SK-N-SH (cell line): ENCODE results near the gene SPATA25. TPM values are rescaled to one million over a fixed set of nuclear protein-coding genes. Genes with fewer than 3 reads are reported as not detected.

Experiments used
- CTCF ChIA-PET: fragments of 300-600, 350-600 bp; formaldehyde crosslinking; extraction: SDS; loops from one replicate; lab custom pipeline; 2021; lab: Yijun Ruan, JAX
- POLR2A ChIA-PET: fragments of 350-600 bp; sonication (Branson Sonifier 250); formaldehyde crosslinking; extraction: SDS; loops from one replicate; lab custom pipeline; 2020; ENCODE audit warnings: antibody characterized with exemption, inconsistent platforms; lab: Yijun Ruan, JAX
- DNase-seq: peaks from one replicate; pipeline ENCODE4 v3.0.0; 2012
- H2AFZ ChIP-seq: fragments of 200-600 bp; sonication (generic); 2 replicates; pipeline ENCODE4 v1.8.1; 2016; ENCODE audit warnings: antibody characterized with exemption, mild to moderate bottlenecking, low read depth
- H3F3A ChIP-seq: fragments of 200-600 bp; sonication (generic); replicated peaks from 2 replicates; pipeline ENCODE3; 2016; ENCODE audit warnings: antibody characterized with exemption, mild to moderate bottlenecking; ENCODE audit not compliant: insufficient read depth
- H3K27ac ChIP-seq, 2 experiments: fragments of 200-500 bp in 1 of 2; fragments of 200-600 bp in 1 of 2; sonication (Bioruptor generic) in 1 of 2; sonication (generic), shearing (Covaris generic) in 1 of 2; 2 replicates each; pipeline versions ENCODE4 v1.5.1 to v1.6.1; 2014 to 2016; ENCODE audit warnings: low read depth in 2 of 2, inconsistent platforms in 1 of 2, low read length in 1 of 2, mild to moderate bottlenecking in 1 of 2, mixed read lengths in 1 of 2
- H3K27me3 ChIP-seq: fragments of 200-600 bp; sonication (generic), shearing (Covaris generic); 2 replicates; pipeline ENCODE4 v1.6.1; 2016; ENCODE audit warnings: mixed run types; ENCODE audit not compliant: insufficient read depth
- H3K36me3 ChIP-seq, 2 experiments: fragments of 200-500 bp in 1 of 2; fragments of 200-600 bp in 1 of 2; sonication (Bioruptor generic) in 1 of 2; sonication (generic) in 1 of 2; replicated peaks in 1 of 2; 2 replicates each; pipeline versions ENCODE3 to v1.5.1; 2014 to 2016; ENCODE audit warnings: low read length in 1 of 2, mild to moderate bottlenecking in 1 of 2; ENCODE audit not compliant: insufficient read depth in 2 of 2, control insufficient read depth in 1 of 2
- H3K4me1 ChIP-seq, 2 experiments: fragments of 200-500 bp in 1 of 2; fragments of 200-600 bp in 1 of 2; sonication (Bioruptor generic) in 1 of 2; sonication (generic), shearing (Covaris generic) in 1 of 2; 2 replicates each; pipeline versions ENCODE4 v1.5.1 to v1.6.1; 2014 to 2016; ENCODE audit warnings: low read depth in 1 of 2, low read length in 1 of 2, mixed run types in 1 of 2; ENCODE audit not compliant: insufficient read depth in 2 of 2, control insufficient read depth in 1 of 2
- H3K4me2 ChIP-seq: fragments of 200-600 bp; sonication (generic), shearing (Covaris generic); 2 replicates; pipeline ENCODE4 v1.6.1; 2017; ENCODE audit warnings: mixed run types
- H3K4me3 ChIP-seq, 2 experiments: fragments of 200-500 bp in 1 of 2; fragments of 200-600 bp in 1 of 2; sonication (Bioruptor generic) in 1 of 2; sonication (generic), shearing (Covaris generic) in 1 of 2; 2 replicates each; pipeline versions ENCODE4 v1.5.1 to v1.8.1; 2014 to 2016; ENCODE audit warnings: low read depth in 2 of 2, inconsistent platforms in 1 of 2, low read length in 1 of 2, mild to moderate bottlenecking in 1 of 2, mixed read lengths in 1 of 2, moderate library complexity in 1 of 2
- H3K79me2 ChIP-seq: fragments of 200-600 bp; sonication (generic); 2 replicates; pipeline ENCODE4 v1.8.1; 2017; ENCODE audit warnings: mild to moderate bottlenecking; ENCODE audit not compliant: insufficient read depth
- H3K9ac ChIP-seq: fragments of 200-600 bp; sonication (generic); 2 replicates; pipeline ENCODE4 v1.6.1; 2017; ENCODE audit warnings: mixed run types
- H3K9me2 ChIP-seq: fragments of 200-600 bp; sonication (generic); 2 replicates; pipeline ENCODE4 v1.6.1; 2017; ENCODE audit warnings: mixed run types
- H3K9me3 ChIP-seq: fragments of 200-600 bp; sonication (generic); 2 replicates; pipeline ENCODE4 v1.6.1; 2017; ENCODE audit warnings: mixed run types, mild to moderate bottlenecking, moderate library complexity
- H4K20me1 ChIP-seq: fragments of 200-600 bp; sonication (generic); 2 replicates; pipeline ENCODE4 v1.6.1; 2017; ENCODE audit warnings: mild to moderate bottlenecking, mixed run types; ENCODE audit not compliant: insufficient read depth
- CHD2 ChIP-seq: fragments of 150-350 bp; IDR thresholded peaks from 2 replicates; pipeline ENCODE4 v1.6.1; 2018; ENCODE audit warnings: low read length; ENCODE audit not compliant: partially characterized antibody
- ELF1 ChIP-seq: IDR thresholded peaks from 2 replicates; pipeline ENCODE4 v1.4.0; 2012
- EP300 ChIP-seq, 2 experiments: IDR thresholded peaks; 2 replicates each; pipeline versions ENCODE4 v1.4.0 to v1.6.1; 2012; ENCODE audit warnings: borderline replicate concordance in 1 of 2, low read depth in 1 of 2, low read length in 1 of 2
- EZH2phosphoT487 ChIP-seq: fragments of 200-600 bp; sonication (generic); IDR thresholded peaks from 2 replicates; pipeline ENCODE4 v1.6.1; 2017; ENCODE audit warnings: low read depth, mixed run types, mild to moderate bottlenecking, antibody characterized with exemption, moderate library complexity, borderline replicate concordance
- FOXJ3 ChIP-seq: sonication (generic); formaldehyde crosslinking; IDR thresholded peaks from 2 replicates; pipeline ENCODE4 v1.5.1; 2020; ENCODE audit warnings: mild to moderate bottlenecking, missing genetic modification reagents
- FOXM1 ChIP-seq: IDR thresholded peaks from 2 replicates; pipeline ENCODE4 v1.4.0; 2012; ENCODE audit warnings: low read depth, mild to moderate bottlenecking
- GATA2 ChIP-seq: sonication (generic); formaldehyde crosslinking; IDR thresholded peaks from 2 replicates; pipeline ENCODE4 v1.5.0; 2020; ENCODE audit warnings: mild to moderate bottlenecking, missing genetic modification reagents
- JUND ChIP-seq: IDR thresholded peaks from 2 replicates; pipeline ENCODE4 v1.4.0; 2012
- MEF2A ChIP-seq: IDR thresholded peaks from 2 replicates; pipeline ENCODE4 v1.4.0; 2012; ENCODE audit warnings: low read depth, borderline replicate concordance
- MXI1 ChIP-seq: IDR thresholded peaks from 2 replicates; pipeline ENCODE4 v1.6.1; 2012; ENCODE audit warnings: mild to moderate bottlenecking, low read depth, low read length, improper control_type of control experiment
- NFIC ChIP-seq: IDR thresholded peaks from 2 replicates; pipeline ENCODE4 v1.4.0; 2012; ENCODE audit warnings: borderline replicate concordance
- POLR2AphosphoS5 ChIP-seq: IDR thresholded peaks from 2 replicates; pipeline ENCODE4 v1.6.1; 2012; ENCODE audit warnings: low read depth, low read length
- RAD21 ChIP-seq: IDR thresholded peaks from 2 replicates; pipeline ENCODE4 v1.6.1; 2012; ENCODE audit warnings: mild to moderate bottlenecking, low read length
- RXRA ChIP-seq: IDR thresholded peaks from 2 replicates; pipeline ENCODE4 v1.4.0; 2012; ENCODE audit warnings: low read depth, mild to moderate bottlenecking, borderline replicate concordance
- SMC3 ChIP-seq: IDR thresholded peaks from 2 replicates; pipeline ENCODE4 v1.6.1; 2012; ENCODE audit warnings: low read depth, low read length, improper control_type of control experiment
- TCF12 ChIP-seq: IDR thresholded peaks from 2 replicates; pipeline ENCODE4 v1.4.0; 2012
- TEAD4 ChIP-seq: IDR thresholded peaks from 2 replicates; pipeline ENCODE4 v1.4.0; 2012; ENCODE audit warnings: mild to moderate bottlenecking, borderline replicate concordance; ENCODE audit not compliant: insufficient read depth
- YY1 ChIP-seq: IDR thresholded peaks from 2 replicates; pipeline ENCODE4 v1.4.0; 2012; ENCODE audit warnings: low read depth, mild to moderate bottlenecking
- ZBTB33 ChIP-seq: IDR thresholded peaks from 2 replicates; pipeline ENCODE4 v1.4.0; 2012; ENCODE audit warnings: low read depth, borderline replicate concordance
- WGBS: methylation state at CpG from one replicate; pipeline ENCODE4 v1.1.6; 2017; ENCODE audit warnings: low lambda C conversion rate; 5-methylcytosine and 5-hydroxymethylcytosine counted together
- polyA plus RNA-seq, 3 experiments: library from polyadenylated mRNA; depleted of rRNA; stranded (reverse); fragments of >200 nt; gene quantifications; 2 replicates each; pipeline ENCODE4 v1.2.3, GENCODE V29; 2012
- TF ChIP-seq, protein P1 (sequence below): fragments of 150-350 bp; IDR thresholded peaks from 2 replicates; pipeline ENCODE4 v1.6.1; 2017; ENCODE audit warnings: antibody characterized with exemption, low read length, low read depth, borderline replicate concordance
- TF ChIP-seq, protein P2 (sequence below): IDR thresholded peaks from 2 replicates; pipeline ENCODE4 v1.4.0; 2012; ENCODE audit warnings: low read depth, borderline replicate concordance
- TF ChIP-seq, protein P3 (sequence below): IDR thresholded peaks from 2 replicates; pipeline ENCODE4 v1.4.0; 2012; ENCODE audit warnings: low read depth
- TF ChIP-seq, protein P4 (sequence below): IDR thresholded peaks from 2 replicates; pipeline ENCODE4; 2012

The SPATA25 gene
- polyA plus RNA-seq, 1 of the 3 experiments (the other 2 are of a cell fraction) = 1.3 TPM

GRCh38 chr20:45894797-45895196 is 7.4 kb upstream of the SPATA25 start:
- TF ChIP-seq FOXJ3 (CRISPR knock-in tag) = no peak
- TF ChIP-seq, protein P1, sequence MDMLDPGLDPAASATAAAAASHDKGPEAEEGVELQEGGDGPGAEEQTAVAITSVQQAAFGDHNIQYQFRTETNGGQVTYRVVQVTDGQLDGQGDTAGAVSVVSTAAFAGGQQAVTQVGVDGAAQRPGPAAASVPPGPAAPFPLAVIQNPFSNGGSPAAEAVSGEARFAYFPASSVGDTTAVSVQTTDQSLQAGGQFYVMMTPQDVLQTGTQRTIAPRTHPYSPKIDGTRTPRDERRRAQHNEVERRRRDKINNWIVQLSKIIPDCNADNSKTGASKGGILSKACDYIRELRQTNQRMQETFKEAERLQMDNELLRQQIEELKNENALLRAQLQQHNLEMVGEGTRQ = no peak
- no peak for TF ChIP-seq SMC3
- no peak for TF ChIP-seq NFIC
- TF ChIP-seq GATA2 (CRISPR knock-in tag) = no peak
- TF ChIP-seq, protein P2, sequence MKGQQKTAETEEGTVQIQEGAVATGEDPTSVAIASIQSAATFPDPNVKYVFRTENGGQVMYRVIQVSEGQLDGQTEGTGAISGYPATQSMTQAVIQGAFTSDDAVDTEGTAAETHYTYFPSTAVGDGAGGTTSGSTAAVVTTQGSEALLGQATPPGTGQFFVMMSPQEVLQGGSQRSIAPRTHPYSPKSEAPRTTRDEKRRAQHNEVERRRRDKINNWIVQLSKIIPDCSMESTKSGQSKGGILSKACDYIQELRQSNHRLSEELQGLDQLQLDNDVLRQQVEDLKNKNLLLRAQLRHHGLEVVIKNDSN = no peak
- TF ChIP-seq JUND = no peak
- no peak for TF ChIP-seq RAD21
- no peak for TF ChIP-seq POLR2AphosphoS5
- no peak for TF ChIP-seq FOXM1
- no peak for TF ChIP-seq TCF12
- TF ChIP-seq, protein P3, sequence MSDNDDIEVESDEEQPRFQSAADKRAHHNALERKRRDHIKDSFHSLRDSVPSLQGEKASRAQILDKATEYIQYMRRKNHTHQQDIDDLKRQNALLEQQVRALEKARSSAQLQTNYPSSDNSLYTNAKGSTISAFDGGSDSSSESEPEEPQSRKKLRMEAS = no peak
- TF ChIP-seq ELF1 = no peak
- TF ChIP-seq YY1 = no peak
- no peak for TF ChIP-seq MEF2A
- no peak for TF ChIP-seq MXI1
- Histone ChIP-seq H3K9me3 (no peaks in the 10 kb centered on the region), H2AFZ (no peak overlapping the region), H3K27ac (no peak overlapping the region), H3K4me2 (no peak overlapping the region), H3K4me1 (peaks cover 0 to 9% of the 10 kb centered on the region in 2 experiments; a peak in 2 of 4 replicates), H3K79me2 (peaks cover 11% of the 10 kb centered on the region), H3K4me3 (no peak overlapping the region), H3K9ac (no peak overlapping the region), H4K20me1 (no peaks in the 10 kb centered on the region), H3K27me3 (no peaks in the 10 kb centered on the region), H3F3A (peaks cover 7% of the 10 kb centered on the region), H3K36me3 (peaks cover 15 to 43% of the 10 kb centered on the region in 2 experiments), H3K9me2 (no peaks in the 10 kb centered on the region)
- POLR2A ChIA-PET = no interaction called here
- WGBS = 84% methylated on average over 11 of the region's 12 CpGs
- CTCF ChIA-PET = no interaction called here
- DNase-seq = no peak

GRCh38 chr20:45893831-45894230 is 6.4 kb upstream of the SPATA25 start:
- no peaks in the 10 kb centered on the region for H3K9me2 ChIP-seq
- H3K27ac ChIP-seq = no peak overlapping the region
- no peak overlapping the region for H3K4me2 ChIP-seq
- POLR2A ChIA-PET = interaction anchor here (0.6 kb wide), 1 partner anchor 100 kb away, joined by 3 read pairs; no protein-coding TSS in a partner anchor
- TF ChIP-seq ZBTB33 = no peak
- no peak for TF ChIP-seq CHD2
- no peak for TF ChIP-seq JUND
- no peak for TF ChIP-seq EP300 (IDR thresholded peaks at IDR 0.05; ENCODE audit: borderline replicate concordance in 1 of 2, low read depth in 1 of 2, low read length in 1 of 2)
- TF ChIP-seq, protein P4, sequence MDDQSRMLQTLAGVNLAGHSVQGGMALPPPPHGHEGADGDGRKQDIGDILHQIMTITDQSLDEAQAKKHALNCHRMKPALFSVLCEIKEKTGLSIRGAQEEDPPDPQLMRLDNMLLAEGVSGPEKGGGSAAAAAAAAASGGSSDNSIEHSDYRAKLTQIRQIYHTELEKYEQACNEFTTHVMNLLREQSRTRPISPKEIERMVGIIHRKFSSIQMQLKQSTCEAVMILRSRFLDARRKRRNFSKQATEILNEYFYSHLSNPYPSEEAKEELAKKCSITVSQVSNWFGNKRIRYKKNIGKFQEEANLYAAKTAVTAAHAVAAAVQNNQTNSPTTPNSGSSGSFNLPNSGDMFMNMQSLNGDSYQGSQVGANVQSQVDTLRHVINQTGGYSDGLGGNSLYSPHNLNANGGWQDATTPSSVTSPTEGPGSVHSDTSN = no peak
- TF ChIP-seq TEAD4 = no peak
- no peak for TF ChIP-seq YY1
- TF ChIP-seq EZH2phosphoT487 = no peak
- no peak for TF ChIP-seq TCF12
- no peak for TF ChIP-seq RAD21
- TF ChIP-seq, protein P2 = no peak
- TF ChIP-seq NFIC = no peak
- no peak for TF ChIP-seq FOXM1
- TF ChIP-seq RXRA = no peak
- H2AFZ ChIP-seq = no peak overlapping the region
- no peak for DNase-seq
- no peaks in the 10 kb centered on the region for H3K27me3 ChIP-seq
- peaks cover 14% of the 10 kb centered on the region for H3K79me2 ChIP-seq
- no peak overlapping the region for H3K4me3 ChIP-seq
- H3K36me3 ChIP-seq = peaks cover 15 to 36% of the 10 kb centered on the region in 2 experiments
- no peaks in the 10 kb centered on the region for H4K20me1 ChIP-seq
- 89% methylated on average over 4 of the region's 4 CpGs for WGBS
- H3K4me1 ChIP-seq = peaks cover 0 to 9% of the 10 kb centered on the region in 2 experiments; a peak in 2 of 4 replicates
- H3F3A ChIP-seq = peaks cover 10% of the 10 kb centered on the region
- no peaks in the 10 kb centered on the region for H3K9me3 ChIP-seq
- H3K9ac ChIP-seq = no peak overlapping the region
- CTCF ChIA-PET = no interaction called here
